GM12891 (cell line): ENCODE data around the gene ROR1.

Experiments used
- DNase-seq: peaks from one replicate; pipeline ENCODE4 v3.0.0; 2011; ENCODE audit warnings: low spot score; ENCODE audit not compliant: insufficient read length
- FAIRE-seq: peaks from 2 replicates; lab custom pipeline; 2011; peaks lifted over from hg19 to GRCh38; lab: Jason Lieb, UNC
- PAX5 ChIP-seq: IDR thresholded peaks from 2 replicates; pipeline ENCODE4 v1.6.1; 2011; ENCODE audit warnings: low read length, moderate library complexity, mild to moderate bottlenecking; ENCODE audit not compliant: insufficient read depth, severe bottlenecking
- POLR2A ChIP-seq: IDR thresholded peaks from 2 replicates; pipeline ENCODE4 v1.6.1; 2011; ENCODE audit warnings: low read depth, low read length, control low read depth
- POLR2AphosphoS5 ChIP-seq: IDR thresholded peaks from 2 replicates; pipeline ENCODE4 v1.6.1; 2011; ENCODE audit warnings: low read depth, low read length, control low read depth
- POU2F2 ChIP-seq: IDR thresholded peaks from 2 replicates; pipeline ENCODE4 v1.6.1; 2011; ENCODE audit warnings: low read depth, mild to moderate bottlenecking, control low read depth, low read length, moderate library complexity
- SPI1 ChIP-seq: IDR thresholded peaks from 2 replicates; pipeline ENCODE4 v1.6.1; 2011; ENCODE audit warnings: low read depth, low read length, control low read depth
- TAF1 ChIP-seq: IDR thresholded peaks from 2 replicates; pipeline ENCODE4 v1.6.1; 2011; ENCODE audit warnings: low read depth, low read length, control low read depth

The ROR1 gene

GRCh38 chr1:63951059-63951946, 177.5 kb downstream of the ROR1 start:
- DNase-seq (no peak), FAIRE-seq (no peak)
- TF ChIP-seq PAX5 (no peak), TAF1 (no peak), POU2F2 (no peak), SPI1 (no peak), POLR2A (no peak), POLR2AphosphoS5 (no peak)

DNA sequence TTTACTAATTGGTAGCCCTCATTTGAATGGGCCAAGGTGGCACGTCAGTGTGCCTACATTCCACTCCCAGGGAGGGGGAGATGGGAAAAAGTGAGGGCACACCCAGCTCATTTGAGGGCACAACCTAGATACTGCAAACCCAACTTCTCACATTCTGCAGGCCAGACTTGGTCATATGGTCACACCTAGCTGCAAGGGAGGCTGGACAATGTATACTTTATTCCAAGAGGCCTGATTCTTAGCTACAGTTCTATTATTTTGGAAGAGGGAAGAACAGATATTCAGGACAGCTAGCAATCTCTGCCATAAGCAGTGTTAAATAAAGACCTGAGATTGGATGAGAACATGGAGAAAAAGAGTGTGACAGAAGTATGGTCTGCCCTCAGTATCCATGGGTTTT, 180.4 kb downstream of the ROR1 start:
- no peak for FAIRE-seq
- no peak for DNase-seq
- no peak for TF ChIP-seq POU2F2
- no peak for TF ChIP-seq POLR2AphosphoS5
- TF ChIP-seq PAX5, result no peak
- TF ChIP-seq SPI1, result no peak
- no peak for TF ChIP-seq TAF1
- TF ChIP-seq POLR2A, result no peak

DNA sequence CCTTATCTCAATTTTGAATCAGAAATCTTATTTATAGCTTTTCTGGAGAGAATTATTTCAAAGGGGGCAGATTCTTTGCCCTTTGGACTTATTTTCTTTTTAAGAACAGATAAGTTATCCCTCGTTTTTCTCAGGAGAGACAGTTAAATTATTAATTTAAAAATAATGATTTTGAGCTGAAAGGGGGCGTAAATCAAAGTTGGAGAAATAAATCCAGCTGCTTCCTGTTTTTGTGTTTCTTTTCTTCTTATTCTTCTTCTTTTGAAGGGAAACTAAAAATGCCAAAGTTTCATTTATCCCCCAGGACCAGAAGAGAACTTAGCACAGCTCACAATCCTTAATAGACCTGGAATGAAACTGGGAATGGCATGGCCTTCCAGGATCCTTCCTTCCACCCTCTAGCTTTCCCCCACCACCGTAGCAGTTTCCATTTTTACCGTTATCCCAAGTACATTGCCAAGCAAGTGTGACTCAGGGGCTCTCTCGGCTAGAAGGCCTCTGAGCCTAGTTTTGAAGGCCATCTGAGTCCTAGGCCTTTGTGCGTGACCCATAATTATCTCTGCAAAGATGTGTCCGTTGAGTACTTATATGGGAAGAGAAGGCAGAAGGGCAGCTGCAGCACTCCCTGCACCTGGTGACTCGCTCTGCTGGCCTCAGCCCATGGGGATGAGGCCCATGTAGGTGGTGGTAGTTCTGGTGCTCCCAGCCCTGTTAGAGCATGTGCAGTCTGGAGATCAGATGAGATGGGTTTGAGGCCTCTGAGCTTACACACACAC, 181.7 kb downstream of the ROR1 start:
- FAIRE-seq (no peak), DNase-seq (no peak)
- TF ChIP-seq POLR2A (no peak), PAX5 (no peak)

GRCh38 chr1:63958556-63958955, 184.7 kb downstream of the ROR1 start:
- FAIRE-seq (no peak), DNase-seq (no peak)
- TF ChIP-seq TAF1 (no peak), POLR2AphosphoS5 (no peak)

DNA sequence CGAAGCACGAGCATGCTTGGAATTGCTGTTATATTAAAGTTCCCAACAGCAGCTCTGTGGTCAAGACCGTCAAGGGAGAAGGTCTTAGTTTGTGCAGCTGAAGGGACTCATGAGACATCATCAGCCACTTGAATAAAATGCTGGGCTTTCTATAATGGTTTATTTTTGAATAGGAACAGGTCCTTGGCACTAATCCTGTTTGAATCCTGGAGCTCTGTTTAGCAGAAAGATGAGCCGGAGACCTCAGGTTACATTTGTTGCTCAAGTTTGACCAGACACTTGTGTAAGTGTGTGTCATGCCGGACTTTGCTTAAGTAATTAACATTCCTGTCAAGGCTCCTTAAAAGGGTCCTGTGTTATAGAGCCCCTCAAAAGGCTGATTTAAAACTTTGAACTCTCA, 186.5 kb downstream of the ROR1 start:
- no peak for DNase-seq
- no peak for FAIRE-seq
- TF ChIP-seq POLR2A (no peak), TAF1 (no peak), POU2F2 (no peak), POLR2AphosphoS5 (no peak), SPI1 (no peak), PAX5 (no peak)

DNA sequence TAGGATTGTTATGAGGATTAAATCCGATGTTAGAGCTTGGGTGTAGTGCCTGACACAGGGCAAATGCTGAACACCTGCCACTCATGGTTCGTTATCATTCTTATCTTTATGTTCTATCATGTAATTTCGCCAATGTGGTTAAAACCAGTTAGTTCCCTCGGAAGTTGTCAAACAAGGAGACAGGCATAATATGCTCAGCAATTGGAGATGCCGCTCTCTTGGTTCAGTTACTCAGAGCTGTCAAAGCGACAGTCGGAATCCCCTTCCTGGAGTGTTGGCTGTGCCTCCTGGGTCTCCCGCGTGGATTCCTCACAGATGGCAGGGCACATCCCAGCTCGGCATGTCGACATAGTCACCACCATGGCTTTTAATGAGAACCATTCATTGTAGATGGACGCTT, 192.2 kb downstream of the ROR1 start:
- FAIRE-seq, result no peak
- TF ChIP-seq POU2F2 (no peak), POLR2A (no peak), SPI1 (no peak), TAF1 (no peak)
- DNase-seq, result no peak

GRCh38 chr1:63967901-63968300, 194.1 kb downstream of the ROR1 start:
- DNase-seq, result no peak

DNA sequence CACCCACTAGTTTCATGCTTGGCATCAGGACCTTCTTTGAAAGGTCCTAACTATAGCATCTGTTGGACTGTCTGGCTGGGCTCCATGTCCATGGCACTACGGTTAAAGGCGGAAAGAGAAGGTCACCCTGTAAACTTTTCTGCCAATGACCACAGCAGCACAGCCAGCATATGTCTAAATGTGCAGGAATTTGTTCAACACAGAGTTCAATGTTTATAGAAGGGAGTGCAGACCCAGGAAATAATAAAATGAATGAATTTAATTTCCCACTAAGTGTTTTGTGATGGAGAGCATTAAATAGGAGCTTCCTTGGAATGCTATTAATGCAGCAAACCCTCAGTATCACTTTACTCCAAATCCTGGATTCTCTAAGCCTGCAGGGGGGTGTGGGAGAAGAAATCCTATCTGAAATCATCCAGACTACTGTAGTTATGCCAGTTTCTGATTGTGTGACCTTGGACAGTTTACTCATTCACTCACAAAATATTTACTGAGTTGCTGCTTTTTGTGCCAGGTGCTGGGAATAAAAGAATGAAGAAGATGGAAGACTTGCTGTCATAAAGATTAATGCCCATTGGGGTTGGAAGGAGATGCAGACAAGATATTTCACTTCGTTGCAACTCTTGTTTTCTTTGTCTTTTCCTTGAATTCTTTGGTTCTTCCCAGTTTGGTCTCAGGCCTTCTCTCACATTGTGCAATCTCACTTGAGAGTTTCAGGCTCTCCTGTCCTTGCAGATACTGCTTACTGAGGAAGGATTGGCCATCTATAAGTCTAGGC, 195.0 kb downstream of the ROR1 start:
- FAIRE-seq, result no peak
- TF ChIP-seq TAF1 (no peak), PAX5 (no peak), SPI1 (no peak), POU2F2 (no peak), POLR2AphosphoS5 (no peak), POLR2A (no peak)
- DNase-seq, result no peak

More at GRCh38 chr1:63967901-63968300, 194.1 kb downstream of the ROR1 start:
- FAIRE-seq, result no peak
- TF ChIP-seq POU2F2 (no peak), TAF1 (no peak), POLR2AphosphoS5 (no peak), SPI1 (no peak), PAX5 (no peak)

DNA sequence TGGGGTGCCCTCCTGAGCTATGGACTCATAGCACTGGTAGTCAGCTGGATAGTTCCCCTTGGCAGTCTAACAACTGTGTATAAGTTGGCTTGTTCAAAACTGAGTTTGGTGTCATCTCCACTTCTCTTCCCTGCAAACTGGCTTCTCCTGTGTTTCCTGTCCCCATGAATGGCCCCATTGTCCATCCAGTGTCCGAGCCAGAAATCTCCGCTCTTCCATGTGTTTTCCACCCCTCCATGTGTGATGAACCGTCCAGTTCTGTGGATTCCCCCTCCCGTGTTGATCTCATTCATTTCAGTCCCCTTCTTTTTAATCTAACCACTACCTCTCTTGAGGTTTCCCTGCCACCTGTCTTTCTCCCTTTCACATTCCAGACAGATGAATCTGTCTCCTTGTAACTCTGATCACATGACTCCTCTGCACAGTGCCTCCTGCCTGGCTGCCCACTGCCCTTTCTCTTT, 195.7 kb downstream of the ROR1 start:
- no peak for TF ChIP-seq PAX5
- no peak for TF ChIP-seq POLR2AphosphoS5
- TF ChIP-seq TAF1, result no peak
- TF ChIP-seq POLR2A, result no peak
- no peak for TF ChIP-seq POU2F2
- TF ChIP-seq SPI1, result no peak
- DNase-seq (no peak), FAIRE-seq (no peak)

GRCh38 chr1:63971557-63971956, 197.7 kb downstream of the ROR1 start:
- no peak for FAIRE-seq
- no peak for DNase-seq
- TF ChIP-seq POLR2A, result no peak
- no peak for TF ChIP-seq POU2F2
- no peak for TF ChIP-seq TAF1
- no peak for TF ChIP-seq SPI1
- TF ChIP-seq PAX5, result no peak
- TF ChIP-seq POLR2AphosphoS5, result no peak
